Fibroblast of pulmonary artery (primary cell): ENCODE results near the gene MAP10.

Source experiments
- DNase-seq: peaks from one replicate; pipeline ENCODE4 v3.0.0-alpha.2; 2010; ENCODE audit warnings: low read depth
- H3K4me3 ChIP-seq: replicated peaks from 2 replicates; pipeline ENCODE4 v1.5.1; 2011; ENCODE audit warnings: low read depth, mild to moderate bottlenecking, control low read depth, low read length, moderate library complexity
- TF ChIP-seq, protein P1 (sequence below): IDR thresholded peaks from 2 replicates; pipeline ENCODE4 v1.5.1; 2011; ENCODE audit warnings: mild to moderate bottlenecking, control low read depth, low read length, inconsistent platforms; ENCODE audit errors: missing control alignments

The MAP10 gene

DNA sequence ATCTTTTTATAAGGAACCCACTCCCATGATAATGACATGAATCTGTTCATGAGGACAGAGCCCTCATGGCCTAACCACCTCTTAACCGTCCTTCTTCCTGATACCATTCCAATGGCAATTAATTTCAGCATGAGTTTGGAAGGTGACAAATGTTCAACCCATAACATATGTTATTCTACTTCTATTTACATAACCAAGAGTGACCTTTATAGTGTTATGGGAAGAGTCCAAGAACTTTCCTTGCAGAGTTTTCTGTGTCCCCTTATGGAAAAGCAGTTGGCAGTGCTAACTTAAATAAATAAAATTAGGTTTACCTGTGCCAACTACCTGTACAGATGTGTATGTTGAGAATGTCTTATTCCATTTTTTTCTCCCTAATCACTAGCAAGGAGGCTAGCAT is 11.1 kb downstream of the MAP10 start:
- no peak for DNase-seq
- no peak overlapping the region for H3K4me3 ChIP-seq
- TF ChIP-seq, protein P1, sequence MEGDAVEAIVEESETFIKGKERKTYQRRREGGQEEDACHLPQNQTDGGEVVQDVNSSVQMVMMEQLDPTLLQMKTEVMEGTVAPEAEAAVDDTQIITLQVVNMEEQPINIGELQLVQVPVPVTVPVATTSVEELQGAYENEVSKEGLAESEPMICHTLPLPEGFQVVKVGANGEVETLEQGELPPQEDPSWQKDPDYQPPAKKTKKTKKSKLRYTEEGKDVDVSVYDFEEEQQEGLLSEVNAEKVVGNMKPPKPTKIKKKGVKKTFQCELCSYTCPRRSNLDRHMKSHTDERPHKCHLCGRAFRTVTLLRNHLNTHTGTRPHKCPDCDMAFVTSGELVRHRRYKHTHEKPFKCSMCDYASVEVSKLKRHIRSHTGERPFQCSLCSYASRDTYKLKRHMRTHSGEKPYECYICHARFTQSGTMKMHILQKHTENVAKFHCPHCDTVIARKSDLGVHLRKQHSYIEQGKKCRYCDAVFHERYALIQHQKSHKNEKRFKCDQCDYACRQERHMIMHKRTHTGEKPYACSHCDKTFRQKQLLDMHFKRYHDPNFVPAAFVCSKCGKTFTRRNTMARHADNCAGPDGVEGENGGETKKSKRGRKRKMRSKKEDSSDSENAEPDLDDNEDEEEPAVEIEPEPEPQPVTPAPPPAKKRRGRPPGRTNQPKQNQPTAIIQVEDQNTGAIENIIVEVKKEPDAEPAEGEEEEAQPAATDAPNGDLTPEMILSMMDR = no peak

DNA sequence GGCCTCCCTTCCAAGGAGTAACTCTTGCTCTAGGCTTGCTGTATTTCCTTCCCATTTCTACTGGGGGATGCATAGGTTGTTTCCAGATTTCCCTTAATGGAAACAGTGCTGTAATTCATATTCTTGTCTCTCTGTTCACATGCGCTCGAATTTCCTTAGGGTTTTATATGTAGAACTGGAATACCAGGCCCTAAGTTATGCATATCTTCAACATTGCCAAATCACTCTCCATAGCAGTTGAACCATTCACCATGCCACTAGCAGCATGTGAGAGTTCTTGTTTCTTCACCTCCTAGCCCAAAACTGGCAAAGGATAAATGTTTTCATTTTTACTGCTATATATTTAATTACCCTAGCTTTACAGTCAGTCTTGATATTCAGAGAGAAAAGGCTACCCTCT is 12.8 kb downstream of the MAP10 start:
- TF ChIP-seq, protein P1 = no peak

DNA sequence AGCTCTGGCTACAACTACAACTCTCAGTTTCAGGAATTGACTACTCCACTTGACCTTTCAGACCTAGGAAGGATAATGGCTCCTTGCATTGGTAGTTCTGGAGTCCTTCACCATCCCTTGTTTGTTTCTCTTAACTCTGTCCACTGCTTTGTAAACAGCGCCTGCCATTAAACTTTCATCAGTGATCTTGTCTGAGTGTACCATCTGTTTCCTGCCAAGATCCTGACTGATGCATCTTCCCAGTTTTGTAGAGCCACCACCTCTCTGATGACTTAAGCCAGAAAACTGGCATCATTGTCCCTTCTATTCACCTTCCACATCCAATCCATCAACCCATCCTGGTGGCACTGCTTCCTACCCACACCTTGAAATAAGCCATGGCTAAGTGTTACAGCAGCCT is 15.2 kb downstream of the MAP10 start:
- DNase-seq = no peak
- no peak overlapping the region for H3K4me3 ChIP-seq
- TF ChIP-seq, protein P1 = no peak

More for the DNA sequence above, 12.8 kb downstream of the MAP10 start:
- H3K4me3 ChIP-seq = no peak overlapping the region
- no peak for DNase-seq

DNA sequence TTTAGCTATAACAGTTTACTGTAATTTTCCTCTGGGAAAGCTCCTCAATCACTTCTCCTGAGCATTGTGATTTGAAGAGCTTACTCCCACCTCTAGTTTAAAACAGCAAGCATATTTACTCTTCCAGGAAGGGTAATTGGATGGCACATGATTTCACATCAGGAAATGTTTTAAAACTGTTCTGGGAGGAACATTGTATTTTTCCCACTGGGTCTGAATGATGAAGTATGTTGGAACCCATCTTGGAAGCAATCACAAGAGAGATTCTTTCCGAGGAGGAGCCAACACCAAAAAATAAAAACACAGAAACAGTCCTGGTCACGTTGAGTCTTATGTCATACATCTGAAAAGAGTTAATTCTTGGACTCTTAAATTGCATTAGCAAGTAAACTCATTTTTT is 17.3 kb downstream of the MAP10 start:
- no peak for DNase-seq
- TF ChIP-seq, protein P1 = no peak
- no peak overlapping the region for H3K4me3 ChIP-seq

DNA sequence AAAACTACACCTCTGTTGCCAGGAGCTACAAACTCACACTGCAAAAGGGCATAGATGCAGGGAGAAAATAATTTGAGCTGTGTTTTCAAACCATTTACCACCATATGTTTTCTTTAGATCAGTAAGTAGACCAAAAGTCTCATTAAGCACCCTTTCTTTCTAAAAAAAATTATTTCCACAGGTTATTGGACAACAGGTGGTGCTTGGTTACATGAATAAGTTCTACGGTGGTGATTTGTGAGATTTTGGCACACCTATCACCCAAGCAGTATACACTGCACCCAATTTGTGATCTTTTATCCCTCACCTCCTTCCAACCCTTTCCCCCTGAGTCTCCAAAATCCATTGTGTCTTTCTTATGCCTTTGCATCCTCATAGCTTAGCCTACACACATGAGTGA is 21.1 kb downstream of the MAP10 start:
- H3K4me3 ChIP-seq = no peak overlapping the region
- DNase-seq = no peak
- TF ChIP-seq, protein P1 = no peak

DNA sequence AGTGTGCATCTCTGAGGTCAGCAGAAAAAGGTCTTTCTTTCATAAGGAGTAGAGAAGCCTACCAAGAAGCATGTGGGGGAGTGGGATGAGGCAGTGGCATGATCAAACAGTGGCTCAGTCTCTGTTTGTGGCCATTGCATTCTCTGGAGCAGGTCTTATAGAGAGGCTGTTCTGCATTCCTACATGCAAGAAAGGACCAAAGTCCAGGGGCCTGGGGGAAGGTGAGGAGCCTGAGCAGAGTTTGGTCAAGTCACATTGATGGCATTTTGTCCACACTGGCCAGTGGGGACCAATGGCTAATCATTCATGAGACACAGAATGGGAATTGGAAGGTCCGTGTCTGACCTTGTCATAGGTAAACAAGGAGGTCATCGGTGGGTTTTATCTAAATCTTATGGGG is 25.4 kb downstream of the MAP10 start:
- TF ChIP-seq, protein P1 = no peak
- no peak overlapping the region for H3K4me3 ChIP-seq
- no peak for DNase-seq

DNA sequence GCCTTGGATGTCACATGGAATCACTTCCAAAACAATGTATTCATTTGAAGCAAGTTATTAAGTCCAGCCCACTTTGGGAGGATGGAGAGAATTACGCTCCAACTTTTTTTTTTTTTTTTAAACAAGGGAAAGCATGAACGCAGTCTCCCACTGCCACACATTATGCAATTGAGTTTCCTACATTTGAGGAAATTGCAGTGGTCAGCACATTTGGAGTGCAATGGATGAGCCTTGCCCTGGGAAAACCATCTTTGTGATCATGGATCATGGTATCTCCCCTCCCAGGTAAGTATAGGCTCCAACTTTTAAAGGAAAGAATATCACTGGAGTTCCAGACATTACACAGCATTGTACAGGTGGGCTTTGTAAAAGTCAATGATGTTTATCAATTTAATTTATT is 26.7 kb downstream of the MAP10 start:
- TF ChIP-seq, protein P1 = no peak
- DNase-seq = no peak
- no peak overlapping the region for H3K4me3 ChIP-seq
